SK-N-SH (cell line): ENCODE results near the gene OXCT1. TPM values are rescaled to one million over a fixed set of nuclear protein-coding genes. Genes with fewer than 3 reads are reported as not detected.
A peak's percentile ranks its signal among the peaks of the same experiment; 100 is the strongest.

Experiments
- CTCF ChIA-PET: fragments of 300-600, 350-600 bp; formaldehyde crosslinking; extraction: SDS; loops from one replicate; lab custom pipeline; 2021; lab: Yijun Ruan, JAX
- POLR2A ChIA-PET: fragments of 350-600 bp; sonication (Branson Sonifier 250); formaldehyde crosslinking; extraction: SDS; loops from one replicate; lab custom pipeline; 2020; ENCODE audit warnings: antibody characterized with exemption, inconsistent platforms; lab: Yijun Ruan, JAX
- DNase-seq: peaks from one replicate; pipeline ENCODE4 v3.0.0; 2012
- H2AFZ ChIP-seq: fragments of 200-600 bp; sonication (generic); 2 replicates; pipeline ENCODE4 v1.8.1; 2016; ENCODE audit warnings: antibody characterized with exemption, mild to moderate bottlenecking, low read depth
- H3F3A ChIP-seq: fragments of 200-600 bp; sonication (generic); replicated peaks from 2 replicates; pipeline ENCODE3; 2016; ENCODE audit warnings: antibody characterized with exemption, mild to moderate bottlenecking; ENCODE audit not compliant: insufficient read depth
- H3K27ac ChIP-seq, 2 experiments: fragments of 200-500 bp in 1 of 2; fragments of 200-600 bp in 1 of 2; sonication (Bioruptor generic) in 1 of 2; sonication (generic), shearing (Covaris generic) in 1 of 2; 2 replicates each; pipeline versions ENCODE4 v1.5.1 to v1.6.1; 2014 to 2016; ENCODE audit warnings: low read depth in 2 of 2, inconsistent platforms in 1 of 2, low read length in 1 of 2, mild to moderate bottlenecking in 1 of 2, mixed read lengths in 1 of 2
- H3K27me3 ChIP-seq: fragments of 200-600 bp; sonication (generic), shearing (Covaris generic); 2 replicates; pipeline ENCODE4 v1.6.1; 2016; ENCODE audit warnings: mixed run types; ENCODE audit not compliant: insufficient read depth
- H3K36me3 ChIP-seq, 2 experiments: fragments of 200-500 bp in 1 of 2; fragments of 200-600 bp in 1 of 2; sonication (Bioruptor generic) in 1 of 2; sonication (generic) in 1 of 2; replicated peaks in 1 of 2; 2 replicates each; pipeline versions ENCODE3 to v1.5.1; 2014 to 2016; ENCODE audit warnings: low read length in 1 of 2, mild to moderate bottlenecking in 1 of 2; ENCODE audit not compliant: insufficient read depth in 2 of 2, control insufficient read depth in 1 of 2
- H3K4me1 ChIP-seq, 2 experiments: fragments of 200-500 bp in 1 of 2; fragments of 200-600 bp in 1 of 2; sonication (Bioruptor generic) in 1 of 2; sonication (generic), shearing (Covaris generic) in 1 of 2; 2 replicates each; pipeline versions ENCODE4 v1.5.1 to v1.6.1; 2014 to 2016; ENCODE audit warnings: low read depth in 1 of 2, low read length in 1 of 2, mixed run types in 1 of 2; ENCODE audit not compliant: insufficient read depth in 2 of 2, control insufficient read depth in 1 of 2
- H3K4me2 ChIP-seq: fragments of 200-600 bp; sonication (generic), shearing (Covaris generic); 2 replicates; pipeline ENCODE4 v1.6.1; 2017; ENCODE audit warnings: mixed run types
- H3K4me3 ChIP-seq, 2 experiments: fragments of 200-500 bp in 1 of 2; fragments of 200-600 bp in 1 of 2; sonication (Bioruptor generic) in 1 of 2; sonication (generic), shearing (Covaris generic) in 1 of 2; 2 replicates each; pipeline versions ENCODE4 v1.5.1 to v1.8.1; 2014 to 2016; ENCODE audit warnings: low read depth in 2 of 2, inconsistent platforms in 1 of 2, low read length in 1 of 2, mild to moderate bottlenecking in 1 of 2, mixed read lengths in 1 of 2, moderate library complexity in 1 of 2
- H3K79me2 ChIP-seq: fragments of 200-600 bp; sonication (generic); 2 replicates; pipeline ENCODE4 v1.8.1; 2017; ENCODE audit warnings: mild to moderate bottlenecking; ENCODE audit not compliant: insufficient read depth
- H3K9ac ChIP-seq: fragments of 200-600 bp; sonication (generic); 2 replicates; pipeline ENCODE4 v1.6.1; 2017; ENCODE audit warnings: mixed run types
- H3K9me2 ChIP-seq: fragments of 200-600 bp; sonication (generic); 2 replicates; pipeline ENCODE4 v1.6.1; 2017; ENCODE audit warnings: mixed run types
- H3K9me3 ChIP-seq: fragments of 200-600 bp; sonication (generic); 2 replicates; pipeline ENCODE4 v1.6.1; 2017; ENCODE audit warnings: mixed run types, mild to moderate bottlenecking, moderate library complexity
- H4K20me1 ChIP-seq: fragments of 200-600 bp; sonication (generic); 2 replicates; pipeline ENCODE4 v1.6.1; 2017; ENCODE audit warnings: mild to moderate bottlenecking, mixed run types; ENCODE audit not compliant: insufficient read depth
- ELF1 ChIP-seq: IDR thresholded peaks from 2 replicates; pipeline ENCODE4 v1.4.0; 2012
- FOSL2 ChIP-seq: IDR thresholded peaks from 2 replicates; pipeline ENCODE4 v1.4.0; 2012; ENCODE audit warnings: low read depth, mild to moderate bottlenecking, moderate library complexity, borderline replicate concordance
- MEF2A ChIP-seq: IDR thresholded peaks from 2 replicates; pipeline ENCODE4 v1.4.0; 2012; ENCODE audit warnings: low read depth, borderline replicate concordance
- NRF1 ChIP-seq: IDR thresholded peaks from 2 replicates; pipeline ENCODE4 v1.6.1; 2012; ENCODE audit warnings: low read depth, mild to moderate bottlenecking, low read length
- RCOR1 ChIP-seq: fragments of 150-350 bp; IDR thresholded peaks from 2 replicates; pipeline ENCODE4 v1.6.1; 2017; ENCODE audit warnings: antibody characterized with exemption, low read length
- RFX5 ChIP-seq: IDR thresholded peaks from 2 replicates; pipeline ENCODE4 v1.6.1; 2012; ENCODE audit warnings: mild to moderate bottlenecking, improper control_type of control experiment, low read length
- SIN3A ChIP-seq: IDR thresholded peaks from 2 replicates; pipeline ENCODE4 v1.6.1; 2012; ENCODE audit warnings: low read depth, mild to moderate bottlenecking, low read length, moderate library complexity, borderline replicate concordance
- TCF12 ChIP-seq: IDR thresholded peaks from 2 replicates; pipeline ENCODE4 v1.4.0; 2012
- WGBS: methylation state at CpG from one replicate; pipeline ENCODE4 v1.1.6; 2017; ENCODE audit warnings: low lambda C conversion rate; 5-methylcytosine and 5-hydroxymethylcytosine counted together
- polyA plus RNA-seq, 3 experiments: library from polyadenylated mRNA; depleted of rRNA; stranded (reverse); fragments of >200 nt; gene quantifications; 2 replicates each; pipeline ENCODE4 v1.2.3, GENCODE V29; 2012
- TF ChIP-seq, protein P1 (sequence below): fragments of 150-350 bp; IDR thresholded peaks from 2 replicates; pipeline ENCODE4 v1.6.1; 2016; ENCODE audit warnings: mild to moderate bottlenecking, low read depth, low read length
- TF ChIP-seq, protein P2 (sequence below): fragments of 150-350 bp; IDR thresholded peaks from 2 replicates; pipeline ENCODE4 v1.6.1; 2017; ENCODE audit warnings: antibody characterized with exemption, low read length, low read depth, borderline replicate concordance
- TF ChIP-seq, protein P3 (sequence below): IDR thresholded peaks from 2 replicates; pipeline ENCODE4 v1.4.0; 2012; ENCODE audit warnings: low read depth, borderline replicate concordance
- TF ChIP-seq, protein P4 (sequence below): fragments of 200-600 bp; sonication (generic); IDR thresholded peaks from 2 replicates; pipeline ENCODE4 v1.6.1; 2017; ENCODE audit warnings: antibody characterized with exemption, mild to moderate bottlenecking, moderate library complexity

The OXCT1 gene
- polyA plus RNA-seq, 1 of the 3 experiments (the other 2 are of a cell fraction): 11.7 TPM

DNA sequence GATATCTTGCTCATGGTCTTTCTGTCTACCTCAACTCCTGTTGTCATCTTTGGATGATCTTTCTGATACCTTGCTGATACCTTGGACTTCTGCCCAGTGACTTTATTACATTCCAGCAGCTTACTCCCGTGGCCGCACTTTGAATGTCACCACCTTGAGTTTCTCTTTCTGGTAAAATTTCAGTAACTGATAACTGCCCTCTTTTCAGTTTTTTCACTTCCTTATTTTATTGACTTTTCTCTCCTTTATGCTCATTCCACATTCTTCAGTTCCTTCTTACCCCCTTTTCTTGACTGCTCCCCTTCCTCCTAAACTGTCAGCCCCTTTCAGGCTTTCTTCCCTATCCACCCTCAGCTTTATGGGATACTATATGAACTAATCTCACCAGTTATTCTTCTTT, 47.9 kb upstream of the OXCT1 start:
- TF ChIP-seq TCF12 (no peak), ELF1 (no peak), SIN3A (no peak), NRF1 (no peak), RCOR1 (no peak)
- TF ChIP-seq, protein P1, sequence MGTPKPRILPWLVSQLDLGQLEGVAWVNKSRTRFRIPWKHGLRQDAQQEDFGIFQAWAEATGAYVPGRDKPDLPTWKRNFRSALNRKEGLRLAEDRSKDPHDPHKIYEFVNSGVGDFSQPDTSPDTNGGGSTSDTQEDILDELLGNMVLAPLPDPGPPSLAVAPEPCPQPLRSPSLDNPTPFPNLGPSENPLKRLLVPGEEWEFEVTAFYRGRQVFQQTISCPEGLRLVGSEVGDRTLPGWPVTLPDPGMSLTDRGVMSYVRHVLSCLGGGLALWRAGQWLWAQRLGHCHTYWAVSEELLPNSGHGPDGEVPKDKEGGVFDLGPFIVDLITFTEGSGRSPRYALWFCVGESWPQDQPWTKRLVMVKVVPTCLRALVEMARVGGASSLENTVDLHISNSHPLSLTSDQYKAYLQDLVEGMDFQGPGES: no peak
- TF ChIP-seq, protein P2, sequence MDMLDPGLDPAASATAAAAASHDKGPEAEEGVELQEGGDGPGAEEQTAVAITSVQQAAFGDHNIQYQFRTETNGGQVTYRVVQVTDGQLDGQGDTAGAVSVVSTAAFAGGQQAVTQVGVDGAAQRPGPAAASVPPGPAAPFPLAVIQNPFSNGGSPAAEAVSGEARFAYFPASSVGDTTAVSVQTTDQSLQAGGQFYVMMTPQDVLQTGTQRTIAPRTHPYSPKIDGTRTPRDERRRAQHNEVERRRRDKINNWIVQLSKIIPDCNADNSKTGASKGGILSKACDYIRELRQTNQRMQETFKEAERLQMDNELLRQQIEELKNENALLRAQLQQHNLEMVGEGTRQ: no peak
- TF ChIP-seq, protein P3, sequence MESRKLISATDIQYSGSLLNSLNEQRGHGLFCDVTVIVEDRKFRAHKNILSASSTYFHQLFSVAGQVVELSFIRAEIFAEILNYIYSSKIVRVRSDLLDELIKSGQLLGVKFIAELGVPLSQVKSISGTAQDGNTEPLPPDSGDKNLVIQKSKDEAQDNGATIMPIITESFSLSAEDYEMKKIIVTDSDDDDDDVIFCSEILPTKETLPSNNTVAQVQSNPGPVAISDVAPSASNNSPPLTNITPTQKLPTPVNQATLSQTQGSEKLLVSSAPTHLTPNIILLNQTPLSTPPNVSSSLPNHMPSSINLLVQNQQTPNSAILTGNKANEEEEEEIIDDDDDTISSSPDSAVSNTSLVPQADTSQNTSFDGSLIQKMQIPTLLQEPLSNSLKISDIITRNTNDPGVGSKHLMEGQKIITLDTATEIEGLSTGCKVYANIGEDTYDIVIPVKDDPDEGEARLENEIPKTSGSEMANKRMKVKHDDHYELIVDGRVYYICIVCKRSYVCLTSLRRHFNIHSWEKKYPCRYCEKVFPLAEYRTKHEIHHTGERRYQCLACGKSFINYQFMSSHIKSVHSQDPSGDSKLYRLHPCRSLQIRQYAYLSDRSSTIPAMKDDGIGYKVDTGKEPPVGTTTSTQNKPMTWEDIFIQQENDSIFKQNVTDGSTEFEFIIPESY: no peak
- Histone ChIP-seq H3K4me2 (no peak overlapping the region), H4K20me1 (no peaks in the 10 kb centered on the region), H3F3A (peaks cover 9% of the 10 kb centered on the region), H3K4me1 (no peaks in the 10 kb centered on the region), H3K36me3 (peaks cover 65 to 85% of the 10 kb centered on the region in 2 experiments), H3K79me2 (no peaks in the 10 kb centered on the region), H3K4me3 (no peak overlapping the region), H2AFZ (no peak overlapping the region), H3K27ac (no peak overlapping the region), H3K9me2 (no peaks in the 10 kb centered on the region), H3K27me3 (no peaks in the 10 kb centered on the region), H3K9me3 (no peaks in the 10 kb centered on the region), H3K9ac (no peak overlapping the region)
- 96% methylated on average over 2 of the region's 2 CpGs for WGBS
- no peak for DNase-seq
- CTCF ChIA-PET: no interaction called here
- POLR2A ChIA-PET: no interaction called here

DNA sequence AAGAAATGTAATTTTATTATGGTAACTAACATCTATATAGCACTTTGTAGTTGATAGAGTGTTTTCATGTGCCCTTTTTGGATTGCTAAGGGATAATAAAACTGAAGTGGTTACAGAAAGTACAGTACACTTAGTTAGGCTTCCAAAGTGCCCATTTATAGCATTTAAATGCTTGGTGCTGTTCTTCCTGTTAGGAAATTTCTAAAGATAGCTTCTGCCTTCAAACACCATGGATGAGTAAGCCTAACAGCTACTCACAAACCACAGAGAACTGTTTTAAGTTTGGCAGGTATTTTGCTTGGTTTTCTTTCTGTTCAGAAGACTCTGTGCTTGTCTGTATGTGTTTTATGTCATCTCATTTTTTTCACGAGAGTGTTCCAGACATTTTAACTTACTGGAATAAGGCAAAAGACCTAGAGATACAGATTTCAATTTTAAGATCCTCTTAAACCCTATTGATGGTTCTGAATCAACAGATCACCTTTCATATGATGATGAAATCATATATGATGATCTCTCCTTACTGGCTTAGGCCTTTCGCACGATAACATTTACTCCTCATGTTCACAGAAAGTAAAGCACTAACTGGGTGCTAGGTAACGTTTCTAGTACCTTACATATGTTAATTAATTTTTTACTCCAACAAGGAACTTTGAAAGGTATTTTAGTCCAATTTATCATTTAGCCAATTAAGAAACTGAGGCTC, 38.3 kb upstream of the OXCT1 start:
- no peak overlapping the region for H3K4me2 ChIP-seq
- H2AFZ ChIP-seq: no peak overlapping the region
- H3K27ac ChIP-seq: peak overlapping the region in 1 of 2 experiments; percentile 50; a peak in 2 of 4 replicates
- DNase-seq: no peak
- H3K9me2 ChIP-seq: no peaks in the 10 kb centered on the region
- no peak overlapping the region for H3K9ac ChIP-seq
- peak; percentile 16; the same call in 1 of the 2 replicates for TF ChIP-seq FOSL2
- no peak for TF ChIP-seq RFX5
- peak; percentile 41; the same call in 1 of the 2 replicates for TF ChIP-seq MEF2A
- TF ChIP-seq, protein P4, sequence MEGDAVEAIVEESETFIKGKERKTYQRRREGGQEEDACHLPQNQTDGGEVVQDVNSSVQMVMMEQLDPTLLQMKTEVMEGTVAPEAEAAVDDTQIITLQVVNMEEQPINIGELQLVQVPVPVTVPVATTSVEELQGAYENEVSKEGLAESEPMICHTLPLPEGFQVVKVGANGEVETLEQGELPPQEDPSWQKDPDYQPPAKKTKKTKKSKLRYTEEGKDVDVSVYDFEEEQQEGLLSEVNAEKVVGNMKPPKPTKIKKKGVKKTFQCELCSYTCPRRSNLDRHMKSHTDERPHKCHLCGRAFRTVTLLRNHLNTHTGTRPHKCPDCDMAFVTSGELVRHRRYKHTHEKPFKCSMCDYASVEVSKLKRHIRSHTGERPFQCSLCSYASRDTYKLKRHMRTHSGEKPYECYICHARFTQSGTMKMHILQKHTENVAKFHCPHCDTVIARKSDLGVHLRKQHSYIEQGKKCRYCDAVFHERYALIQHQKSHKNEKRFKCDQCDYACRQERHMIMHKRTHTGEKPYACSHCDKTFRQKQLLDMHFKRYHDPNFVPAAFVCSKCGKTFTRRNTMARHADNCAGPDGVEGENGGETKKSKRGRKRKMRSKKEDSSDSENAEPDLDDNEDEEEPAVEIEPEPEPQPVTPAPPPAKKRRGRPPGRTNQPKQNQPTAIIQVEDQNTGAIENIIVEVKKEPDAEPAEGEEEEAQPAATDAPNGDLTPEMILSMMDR: no peak
- H3F3A ChIP-seq: peaks cover 14% of the 10 kb centered on the region
- H4K20me1 ChIP-seq: no peaks in the 10 kb centered on the region
- H3K4me1 ChIP-seq: peaks cover 8 to 10% of the 10 kb centered on the region in 2 experiments
- 93% methylated on average over 4 of the region's 4 CpGs for WGBS
- H3K79me2 ChIP-seq: peaks cover 28% of the 10 kb centered on the region
- no peaks in the 10 kb centered on the region for H3K27me3 ChIP-seq
- H3K9me3 ChIP-seq: no peaks in the 10 kb centered on the region
- peaks cover 71 to 73% of the 10 kb centered on the region in 2 experiments for H3K36me3 ChIP-seq
- CTCF ChIA-PET: no interaction called here
- no peak overlapping the region for H3K4me3 ChIP-seq
- POLR2A ChIA-PET: no interaction called here
